Fibroblast of skin of abdomen (primary cell): Measurements from ENCODE around the gene HMCES.
A peak's percentile ranks its signal among the peaks of the same experiment; 100 is the strongest.
"Not testable (repeated sequence)": the region's sequence is repeated elsewhere in the genome, so short reads cannot be mapped to it uniquely, and the experiment has no call there.

Experiments used
- DNase-seq: peaks from one replicate; pipeline ENCODE4 v3.0.0-alpha.2; 2013

HMCES gene

DNA sequence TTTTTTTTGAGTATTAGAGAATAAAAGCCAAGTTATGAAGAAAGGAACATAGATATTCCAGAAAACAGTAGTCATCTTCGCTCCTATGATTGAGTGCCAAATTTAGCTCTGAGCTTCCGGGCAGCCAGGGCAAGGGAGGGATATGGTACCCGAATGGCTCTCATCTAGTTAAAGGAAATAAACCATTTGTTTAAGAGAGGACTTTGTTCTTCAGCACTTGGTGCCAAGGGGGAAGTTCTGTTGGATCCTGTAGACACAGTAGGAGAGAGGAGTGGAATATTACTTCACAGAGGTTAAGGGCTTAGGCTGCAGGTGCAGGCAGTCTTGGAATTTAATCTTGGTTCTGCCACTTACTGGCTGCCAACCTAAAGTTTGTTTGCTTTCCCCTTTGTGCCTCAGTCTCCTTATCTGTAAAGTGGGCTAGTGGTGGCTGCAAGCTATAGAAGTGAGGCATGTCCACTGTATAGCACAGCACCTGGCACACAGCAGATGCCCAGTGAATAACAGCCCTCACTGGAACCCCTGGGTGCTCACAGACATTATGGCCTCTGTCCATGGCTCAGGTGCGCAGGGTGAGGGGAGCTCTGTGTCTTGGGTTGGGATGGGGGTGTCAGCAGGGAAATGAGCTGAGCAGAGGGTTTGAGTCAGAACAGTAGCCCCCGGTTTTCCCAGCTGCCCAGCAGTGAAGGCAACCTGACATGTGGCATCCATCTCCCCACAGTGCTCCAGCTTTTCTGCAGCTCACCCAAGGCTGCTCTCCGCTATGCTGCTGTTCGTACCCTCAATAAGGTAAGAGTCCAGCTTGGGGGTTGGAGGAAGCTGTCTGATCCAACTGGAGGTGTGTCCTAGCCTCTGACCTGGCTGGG lies 18.8 kb upstream of the HMCES start:
- DNase-seq: no peak

DNA sequence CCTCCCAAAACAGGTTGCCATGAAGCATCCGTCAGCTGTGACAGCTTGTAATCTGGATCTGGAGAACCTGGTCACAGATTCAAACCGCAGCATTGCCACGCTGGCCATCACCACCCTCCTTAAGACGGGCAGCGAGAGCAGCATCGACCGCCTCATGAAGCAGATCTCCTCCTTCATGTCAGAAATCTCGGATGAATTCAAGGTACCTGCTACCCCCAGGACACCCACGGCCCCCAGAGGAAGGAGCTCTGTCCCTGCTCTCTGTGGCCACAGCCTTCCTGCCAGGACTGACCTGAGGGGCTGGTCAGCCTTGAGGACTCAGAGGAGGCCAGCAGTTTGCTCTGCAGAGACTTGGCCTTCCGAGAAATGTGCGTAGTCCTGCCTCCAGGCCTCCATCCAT lies 18.1 kb upstream of the HMCES start:
- no peak for DNase-seq

DNA sequence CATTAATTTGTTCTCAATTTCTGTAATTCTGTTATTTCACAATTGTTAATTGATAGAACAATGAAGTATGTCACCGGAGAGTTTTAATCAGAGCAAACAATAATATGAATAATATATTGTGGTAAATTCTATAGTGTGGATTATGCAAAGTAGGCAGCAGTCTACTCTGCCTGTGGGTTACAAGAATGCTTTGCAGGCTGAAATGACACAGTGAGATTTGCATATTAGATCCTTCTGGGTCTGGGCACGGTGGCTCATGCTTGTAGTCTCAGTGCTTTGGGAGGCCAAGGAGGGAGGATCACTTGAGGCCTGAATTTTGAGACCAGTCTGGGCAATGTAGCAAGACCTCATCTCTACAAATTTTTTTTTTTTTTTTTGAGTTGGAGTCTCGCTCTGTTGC lies 16.8 kb upstream of the HMCES start:
- no peak for DNase-seq

DNA sequence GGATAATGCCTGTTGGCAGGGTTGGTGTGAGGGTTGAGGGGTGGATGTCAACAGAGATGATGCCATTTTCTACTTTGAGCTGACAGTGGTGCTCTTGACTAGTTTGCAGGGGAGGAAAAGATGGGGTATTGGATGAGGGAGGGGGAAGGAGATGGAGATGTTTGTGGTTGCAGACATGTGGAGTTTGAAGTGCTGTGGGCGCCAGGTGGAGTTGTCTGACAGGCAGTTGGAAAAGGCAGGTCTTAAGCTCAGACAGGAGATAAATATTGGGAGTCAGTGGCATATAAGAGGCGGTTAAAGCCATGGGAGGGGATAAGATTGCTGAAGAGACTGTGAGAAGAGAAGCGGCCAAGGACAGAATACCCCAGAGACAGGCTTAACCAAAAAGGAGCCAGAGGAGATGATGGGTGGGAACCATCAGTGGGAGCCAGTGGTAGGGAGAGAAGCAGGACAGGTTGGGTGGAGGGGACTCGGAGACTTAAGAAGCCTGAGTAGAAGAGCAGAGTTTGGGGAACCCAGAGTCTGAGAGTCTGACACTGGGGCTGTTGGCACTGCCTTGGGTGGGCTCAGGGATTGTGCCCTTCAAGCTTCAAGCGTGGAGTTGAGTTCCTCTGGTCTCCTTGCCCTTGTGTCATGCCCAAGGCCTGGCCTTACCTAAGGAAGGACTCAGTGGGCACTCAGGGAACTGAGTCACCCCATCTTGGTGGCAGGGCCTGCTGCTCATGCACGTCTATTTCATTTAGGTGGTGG lies 15.3 kb upstream of the HMCES start:
- no peak for DNase-seq

DNA sequence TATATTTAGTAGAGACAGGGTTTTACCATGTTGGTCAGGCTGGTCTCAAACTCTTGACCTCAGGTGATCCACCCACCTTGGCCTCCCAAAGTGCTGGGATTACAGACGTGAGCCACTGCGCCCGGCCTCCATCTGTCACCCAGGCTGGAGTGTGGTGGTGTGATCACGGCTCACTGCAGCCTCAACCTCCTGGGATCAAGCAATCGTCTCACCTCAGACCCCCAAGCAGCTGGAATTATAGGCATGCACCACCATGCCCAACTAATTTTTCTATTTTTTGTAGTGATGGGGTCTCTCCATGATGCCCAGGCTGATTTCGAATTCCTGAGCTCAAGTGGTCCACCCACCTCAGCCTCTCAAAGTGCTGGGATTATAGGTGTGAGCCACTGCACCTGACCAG lies 13.7 kb upstream of the HMCES start:
- DNase-seq: not testable (repeated sequence)

DNA sequence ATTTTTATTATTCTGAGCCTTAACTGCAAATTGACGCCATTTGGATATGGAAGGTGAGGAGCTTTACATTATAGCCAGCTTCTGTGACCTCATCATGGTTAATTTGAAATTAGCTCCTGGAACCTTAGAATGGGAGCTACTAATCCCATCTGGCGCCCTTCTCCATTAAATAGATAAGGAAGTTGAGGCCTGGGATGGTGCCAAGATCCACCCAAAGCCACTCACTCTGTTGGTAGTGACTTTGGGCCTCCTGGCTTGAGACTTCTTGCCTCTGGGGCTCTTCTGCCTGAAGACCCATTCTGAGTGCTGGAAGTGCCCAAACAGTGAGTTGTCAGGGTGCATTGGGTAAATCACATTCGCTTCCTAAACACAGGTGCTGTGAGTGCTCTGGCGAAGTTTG lies 12.0 kb upstream of the HMCES start:
- no peak for DNase-seq

DNA sequence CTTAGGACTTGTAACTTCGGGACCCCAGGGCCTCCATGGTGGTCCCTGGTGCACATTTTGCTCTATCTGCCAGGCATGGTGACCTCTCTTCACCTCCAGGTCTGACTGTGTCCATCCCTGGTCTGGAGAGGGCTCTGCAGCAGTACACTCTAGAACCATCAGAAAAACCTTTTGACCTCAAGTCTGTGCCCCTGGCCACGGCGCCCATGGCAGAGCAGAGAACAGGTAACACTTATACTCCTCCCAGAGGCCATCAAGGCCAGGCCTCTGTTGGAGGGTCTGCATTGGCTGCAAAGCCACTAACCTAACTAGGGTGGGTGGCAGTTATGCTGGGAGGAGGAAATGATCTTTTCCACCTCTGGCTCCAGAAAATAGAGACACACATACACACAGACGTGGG lies 10.3 kb upstream of the HMCES start:
- DNase-seq: no peak

DNA sequence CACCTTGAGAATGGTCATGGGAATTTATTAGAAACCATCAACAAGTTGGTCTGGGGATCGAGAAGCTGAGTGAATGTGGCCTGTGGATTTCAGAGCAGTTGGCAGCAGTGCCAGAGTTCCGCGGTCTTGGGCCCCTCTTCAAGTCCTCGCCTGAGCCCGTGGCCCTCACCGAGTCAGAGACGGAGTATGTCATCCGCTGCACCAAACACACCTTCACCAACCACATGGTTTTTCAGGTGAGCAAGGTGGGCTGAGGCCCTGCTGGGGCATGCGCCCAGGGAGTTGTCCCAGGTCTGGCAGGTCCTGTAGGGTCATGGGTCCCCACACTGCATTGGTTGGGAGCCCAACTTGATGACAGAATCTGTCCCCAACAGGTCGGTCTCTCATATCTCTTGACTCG lies 7.0 kb upstream of the HMCES start:
- no peak for DNase-seq

DNA sequence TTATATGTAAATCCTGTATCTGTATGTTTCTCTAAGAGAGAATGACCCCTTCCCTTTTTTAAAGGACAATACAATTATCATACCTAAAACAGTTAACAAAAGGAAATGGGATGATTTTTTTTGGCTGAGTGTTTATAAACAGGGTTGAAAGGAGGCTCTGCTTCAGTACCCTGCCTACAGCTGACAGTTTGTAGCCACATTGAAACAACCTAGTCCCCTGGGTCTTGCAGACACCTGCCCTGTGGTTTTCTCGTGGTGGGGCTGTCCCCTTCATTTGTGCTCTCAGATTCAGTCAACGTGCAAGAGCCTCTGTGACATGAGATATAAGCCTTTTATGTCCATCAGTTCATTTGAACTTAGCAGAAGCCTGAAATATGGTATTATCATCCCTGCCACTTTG lies 2.3 kb upstream of the HMCES start:
- no peak for DNase-seq

DNA sequence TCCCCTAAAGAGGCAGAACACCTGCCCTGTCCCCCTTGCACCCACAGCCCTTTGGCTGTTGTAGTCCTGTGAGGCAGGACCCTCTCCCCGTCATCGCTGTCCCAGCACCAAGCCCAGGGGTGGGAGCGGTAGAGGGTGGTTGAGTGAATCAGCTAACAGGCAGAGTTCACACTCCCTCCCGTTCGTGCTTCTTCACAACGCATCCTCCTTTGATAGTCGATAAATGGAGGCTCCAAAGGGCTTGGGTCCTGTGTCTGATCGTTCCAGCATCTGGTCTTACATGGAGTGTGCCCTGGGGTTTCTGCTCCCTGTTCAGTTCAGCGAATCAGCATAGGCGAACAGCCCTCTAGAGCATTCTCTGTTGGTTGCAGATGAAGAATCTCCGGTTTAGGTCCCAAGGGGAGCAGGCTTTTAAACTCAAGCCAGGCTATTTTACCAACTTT lies 820 bp upstream of the HMCES start:
- peak; percentile 22 for DNase-seq

DNA sequence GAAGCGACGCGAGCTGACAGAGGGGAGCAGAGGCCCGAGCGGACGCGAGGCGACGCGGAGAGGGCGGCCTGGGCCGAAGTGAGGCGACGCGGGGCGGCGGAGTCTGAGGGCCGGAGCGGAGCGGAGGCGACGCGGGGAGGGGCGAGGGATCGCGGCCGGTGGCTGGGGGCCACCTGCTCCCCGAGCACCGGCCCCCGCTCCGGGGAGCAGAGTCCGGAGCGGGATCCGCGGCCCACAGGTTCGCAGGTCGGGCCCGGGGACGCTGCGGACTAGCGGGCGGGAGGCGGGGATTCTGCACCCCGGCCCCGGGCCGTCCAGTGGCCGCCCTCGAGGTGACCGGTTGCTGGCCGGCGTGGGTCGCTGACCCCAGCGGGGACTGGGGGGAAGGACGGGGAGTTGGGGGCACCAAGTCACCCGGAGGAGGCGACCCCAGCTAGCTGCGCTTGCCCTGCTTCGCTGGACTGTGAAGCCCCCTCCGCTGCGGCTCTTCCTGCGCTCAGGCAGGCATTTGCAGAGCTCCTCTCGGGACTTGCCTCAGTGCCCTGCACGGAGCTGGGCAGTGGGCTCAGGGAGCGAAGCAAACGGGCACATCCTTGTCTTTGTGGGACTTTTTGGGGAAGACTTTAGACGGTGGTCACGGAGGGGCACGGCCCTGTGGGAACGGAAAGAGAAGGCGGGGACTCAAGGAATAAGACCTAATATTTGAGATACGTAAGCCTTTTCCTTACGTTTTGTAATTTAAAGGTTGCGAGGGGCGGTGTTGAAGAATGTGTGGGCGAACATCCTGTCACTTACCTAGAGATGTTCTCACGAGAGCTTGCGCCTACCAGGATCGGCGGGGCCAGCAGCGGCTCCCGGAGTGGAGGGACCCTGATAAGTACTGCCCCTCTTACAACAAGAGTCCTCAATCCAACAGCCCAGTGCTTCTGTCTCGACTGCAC lies 566 bp downstream of the HMCES start:
- peak; percentile 46 for DNase-seq

DNA sequence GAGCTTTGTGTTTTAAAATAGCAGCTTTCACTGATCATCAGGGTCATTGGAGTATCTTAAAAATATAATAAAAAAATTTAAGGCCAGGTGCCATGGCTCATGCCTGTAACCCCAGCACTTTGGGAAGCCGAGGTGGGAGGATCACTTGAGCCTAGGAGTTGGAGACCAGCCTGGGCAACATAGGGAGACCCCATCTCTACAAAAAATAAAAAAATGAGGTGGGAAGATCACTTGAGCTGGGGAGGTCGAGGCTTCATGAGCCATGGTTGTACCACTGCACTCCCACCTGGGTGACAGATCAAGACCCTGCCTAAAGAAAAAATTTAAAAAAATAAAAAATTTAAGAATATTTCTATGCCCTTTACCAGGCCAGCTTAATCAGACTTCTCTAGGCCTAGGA lies 1.5 kb downstream of the HMCES start:
- no peak for DNase-seq

DNA sequence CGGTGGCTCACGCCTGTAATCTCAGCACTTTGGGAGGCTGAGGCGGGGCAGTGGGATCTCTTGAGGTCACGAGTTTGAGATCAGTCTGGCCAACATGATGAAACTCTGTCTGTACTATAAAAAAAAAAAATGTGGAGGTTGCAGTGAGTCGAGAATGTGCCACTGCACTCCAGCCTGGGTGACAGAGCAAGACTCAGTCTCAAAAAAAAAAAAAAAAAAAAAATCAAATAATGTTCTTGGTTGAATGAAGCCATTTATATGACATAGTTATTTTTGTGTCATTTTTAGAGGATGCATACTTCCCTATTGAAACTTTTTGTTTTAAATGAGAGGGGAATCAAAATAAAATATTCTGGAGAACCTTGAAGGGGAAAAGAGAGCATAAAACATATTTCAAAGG lies 3.1 kb downstream of the HMCES start:
- DNase-seq: no peak

DNA sequence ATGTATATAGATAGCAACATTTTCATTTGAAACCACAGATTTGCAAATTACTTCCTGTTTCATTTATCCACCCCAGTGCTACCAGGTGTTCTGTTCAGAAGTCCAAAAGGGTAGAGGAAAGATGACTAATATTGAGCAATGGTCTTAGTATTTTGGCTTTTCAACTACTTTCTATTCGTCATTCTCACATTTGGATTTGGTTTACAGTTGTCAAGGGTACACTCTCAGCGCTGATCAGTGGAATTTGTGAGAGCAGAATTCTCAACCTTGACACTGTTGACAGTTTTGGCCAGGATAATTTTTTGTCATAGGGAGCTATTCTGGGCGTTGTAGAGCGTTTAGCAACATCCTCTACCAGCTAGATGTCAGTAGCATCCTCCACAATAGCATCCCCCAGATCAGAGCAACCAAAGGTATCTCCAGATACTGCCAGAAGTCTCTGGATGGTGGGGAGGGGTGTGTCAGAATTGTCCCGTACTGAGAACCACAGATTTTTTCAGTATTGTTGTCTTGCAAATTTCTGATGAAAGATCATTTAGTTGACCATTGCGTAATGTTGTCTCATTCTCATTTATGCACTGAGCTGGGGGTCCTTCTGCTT lies 4.2 kb downstream of the HMCES start:
- DNase-seq: peak; percentile 43

DNA sequence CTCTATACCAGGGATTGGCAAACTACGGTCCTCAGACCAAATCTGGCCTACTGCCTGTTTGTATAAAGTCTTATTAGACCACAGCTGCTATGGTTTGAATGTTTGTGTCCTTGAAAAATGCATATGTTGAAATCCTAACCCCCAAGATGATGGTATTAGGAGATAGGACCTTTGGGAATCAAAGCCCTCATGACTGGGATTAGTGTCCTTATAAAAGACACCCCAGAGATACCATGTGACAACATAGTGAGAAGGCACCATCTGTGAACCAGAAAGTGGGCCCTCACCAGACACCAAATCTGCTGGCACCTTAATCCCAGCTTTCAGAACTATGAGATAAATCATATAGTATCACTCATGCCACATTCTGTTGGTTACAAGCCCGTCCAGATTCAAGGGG lies 7.4 kb downstream of the HMCES start:
- DNase-seq: peak; percentile 29

DNA sequence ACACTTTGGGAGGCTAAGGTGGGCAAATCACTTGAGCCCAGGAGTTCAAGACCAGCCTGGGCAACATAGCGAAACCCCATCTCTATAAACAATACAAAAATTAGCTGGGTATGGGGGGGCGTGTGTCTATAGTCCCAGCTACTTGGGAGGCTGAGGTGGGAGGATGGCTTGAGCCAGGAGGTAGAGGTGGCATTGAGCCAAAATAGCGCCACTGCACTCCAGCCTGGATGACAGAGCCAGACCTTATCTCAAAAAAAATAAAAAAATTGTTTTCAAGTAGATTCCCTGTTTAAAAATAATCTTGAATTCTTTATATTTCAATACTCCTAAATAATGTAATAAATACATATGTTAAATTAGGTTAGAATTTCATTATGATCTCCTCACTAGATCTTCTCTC lies 9.8 kb downstream of the HMCES start:
- DNase-seq: no peak

DNA sequence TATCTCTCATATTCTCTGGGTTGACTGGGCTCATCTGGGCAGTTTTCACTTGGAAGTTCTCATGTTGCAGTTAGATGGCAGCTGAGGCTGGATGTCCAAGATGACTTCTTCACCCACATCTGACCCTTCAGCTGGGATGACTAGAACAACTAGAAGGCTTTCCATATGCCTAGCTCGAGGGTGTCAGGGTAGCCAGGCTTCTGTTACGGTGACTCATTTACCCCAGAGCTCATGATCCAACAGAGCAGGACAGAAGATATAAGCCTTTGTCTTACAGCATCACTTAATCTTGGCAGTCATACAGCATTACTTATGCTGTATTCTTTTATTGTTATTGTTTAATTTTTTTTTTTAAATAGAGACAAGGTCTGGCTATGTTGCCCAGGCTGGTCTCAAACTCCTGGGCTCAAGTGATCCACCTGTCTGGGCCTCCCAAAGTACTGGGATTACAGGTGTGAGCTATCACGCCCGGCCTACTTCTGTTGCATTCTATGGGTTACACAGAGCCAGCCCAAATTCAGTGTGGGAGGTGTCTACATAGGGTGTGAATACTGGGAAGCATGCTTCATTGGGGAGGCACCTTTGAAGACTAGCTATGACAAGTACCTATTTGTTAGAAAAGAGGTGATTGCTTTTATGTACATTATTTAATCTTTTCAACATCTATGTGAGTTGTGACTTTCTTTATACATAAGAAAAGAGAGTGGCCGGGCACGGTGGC lies 10.7 kb downstream of the HMCES start:
- no peak for DNase-seq

DNA sequence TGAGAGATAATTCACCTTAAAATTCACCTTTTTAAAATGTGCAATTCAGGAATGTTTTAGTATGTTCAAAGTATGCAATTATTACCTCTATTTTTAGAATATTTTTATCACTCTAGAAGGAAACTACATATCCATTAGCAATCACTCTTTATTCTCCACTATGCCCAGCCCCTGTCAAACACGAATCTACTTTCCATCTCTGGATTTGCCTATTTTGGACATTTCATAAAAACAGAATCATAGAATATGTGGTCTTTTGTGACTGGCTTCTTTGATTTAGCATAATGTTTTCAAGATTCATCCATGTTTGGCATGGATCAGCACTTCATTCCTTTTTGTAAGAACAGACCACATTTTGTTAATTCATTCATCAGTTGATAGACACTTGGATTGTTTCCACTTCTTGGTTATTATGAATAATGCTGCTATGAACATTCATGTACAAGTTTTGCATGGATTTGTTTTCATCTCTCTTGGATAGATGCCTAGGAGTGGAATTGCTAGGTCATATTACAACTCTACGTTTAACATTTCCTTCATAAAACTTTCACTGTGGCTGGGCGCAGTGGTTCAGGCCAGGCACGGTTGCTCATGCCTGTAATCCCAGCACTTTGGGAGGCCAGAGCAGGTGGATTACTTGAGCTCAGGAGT lies 12.7 kb downstream of the HMCES start:
- peak; percentile 64 for DNase-seq

DNA sequence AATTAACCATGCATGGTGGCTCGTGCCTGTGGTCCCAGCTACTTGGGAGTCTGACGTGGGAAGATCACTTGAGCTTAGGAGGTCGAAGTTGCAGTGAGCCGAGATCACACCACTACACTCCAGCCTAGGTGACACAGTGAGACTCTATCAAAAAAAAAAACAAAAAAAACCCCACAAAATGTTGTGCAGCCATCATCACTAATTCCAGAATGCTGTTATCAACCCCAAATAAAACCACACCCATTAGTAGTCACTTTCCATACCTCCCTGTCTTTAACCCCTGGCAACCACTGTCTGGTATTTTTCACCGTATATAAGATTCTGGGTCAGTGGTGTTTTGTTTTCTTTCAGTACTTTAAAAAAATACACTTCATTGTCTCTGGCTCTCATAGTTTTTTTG lies 16.6 kb downstream of the HMCES start:
- no peak for DNase-seq

DNA sequence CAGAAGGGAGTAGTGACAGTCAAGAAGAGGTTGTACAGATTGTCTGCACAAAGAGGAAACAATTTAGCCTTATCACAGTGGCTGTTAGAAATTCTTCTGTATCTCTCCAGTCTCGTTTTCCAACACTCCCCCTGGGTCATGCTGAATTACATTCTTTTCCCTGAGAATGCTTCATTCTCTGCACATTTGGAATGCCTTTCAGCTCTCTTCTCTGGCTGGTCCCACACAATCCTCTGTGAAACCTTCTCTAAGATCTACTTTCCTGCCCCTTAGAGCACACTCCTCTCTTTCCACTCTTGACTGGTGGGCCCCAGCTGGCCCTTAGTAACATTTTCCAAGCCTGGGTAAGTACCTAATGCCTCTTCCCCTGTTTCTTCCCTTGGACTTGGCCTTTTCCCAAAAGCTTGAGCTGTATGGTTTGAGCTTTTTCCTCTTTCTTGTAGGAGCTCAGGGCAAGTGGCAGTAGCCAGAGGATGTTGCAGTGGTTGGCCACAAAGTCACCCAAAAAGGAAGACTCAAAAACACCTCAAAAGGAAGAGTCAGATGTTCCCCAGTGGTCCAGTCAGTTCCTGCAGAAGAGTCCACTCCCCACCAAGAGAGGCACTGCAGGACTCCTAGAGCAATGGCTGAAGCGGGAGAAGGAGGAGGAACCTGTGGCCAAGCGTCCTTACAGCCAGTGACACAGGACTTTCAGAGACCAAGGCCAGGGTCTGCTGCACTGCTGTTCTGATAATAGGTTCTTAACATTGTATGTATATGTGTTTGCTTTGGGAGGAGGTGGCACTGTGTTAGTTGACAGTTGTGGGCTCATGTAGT lies 25.7 kb downstream of the HMCES start:
- DNase-seq: peak; percentile 13

DNA sequence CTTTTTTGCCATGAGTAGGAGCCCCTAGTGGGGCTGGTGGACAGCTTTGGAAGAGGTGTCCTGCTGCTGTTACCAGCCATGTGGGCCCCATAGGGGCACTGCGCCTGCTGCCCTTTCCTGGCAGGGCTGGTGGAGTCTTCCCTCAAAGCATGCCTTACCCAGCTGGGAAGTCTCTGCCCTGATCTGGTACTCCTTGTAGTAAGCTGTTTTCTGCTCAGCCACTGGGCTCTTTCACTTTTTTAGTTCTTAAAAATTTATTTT lies 26.2 kb downstream of the HMCES start:
- DNase-seq: no peak
